Activated T-helper 9 cell treated with anti-CD3 and anti-CD28 coated beads, Interleukin-2, amount 50 U/mL, for 16 hours (primary cell): ENCODE results near the gene CPSF4.
"Not testable (repeated sequence)": the region's sequence is repeated elsewhere in the genome, so short reads cannot be mapped to it uniquely, and the experiment has no call there.

Experiments
- DNase-seq: peaks from one replicate; pipeline ENCODE4 v3.0.0-alpha.2; 2020; ENCODE audit warnings: low read depth

Gene CPSF4

DNA sequence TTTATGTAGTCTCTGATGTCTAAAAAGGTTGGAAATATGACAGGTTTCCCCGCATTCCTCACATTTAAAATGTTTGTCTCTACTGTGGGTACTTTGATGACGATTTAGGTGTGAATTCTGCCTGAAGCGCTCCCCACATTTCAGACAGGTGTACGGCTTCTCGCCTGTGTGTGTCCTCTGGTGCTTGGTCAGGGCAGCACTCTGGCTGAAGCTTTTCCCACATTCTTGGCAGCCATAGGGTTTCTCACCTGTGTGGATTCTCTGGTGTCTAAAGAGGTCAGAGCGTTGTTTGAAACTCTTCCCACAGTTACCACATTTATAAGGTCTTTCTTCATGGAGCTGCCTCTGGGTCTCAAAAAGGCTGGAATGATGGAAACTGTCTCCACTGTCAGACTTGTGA is 55.1 kb downstream of the CPSF4 start:
- no peak for DNase-seq

DNA sequence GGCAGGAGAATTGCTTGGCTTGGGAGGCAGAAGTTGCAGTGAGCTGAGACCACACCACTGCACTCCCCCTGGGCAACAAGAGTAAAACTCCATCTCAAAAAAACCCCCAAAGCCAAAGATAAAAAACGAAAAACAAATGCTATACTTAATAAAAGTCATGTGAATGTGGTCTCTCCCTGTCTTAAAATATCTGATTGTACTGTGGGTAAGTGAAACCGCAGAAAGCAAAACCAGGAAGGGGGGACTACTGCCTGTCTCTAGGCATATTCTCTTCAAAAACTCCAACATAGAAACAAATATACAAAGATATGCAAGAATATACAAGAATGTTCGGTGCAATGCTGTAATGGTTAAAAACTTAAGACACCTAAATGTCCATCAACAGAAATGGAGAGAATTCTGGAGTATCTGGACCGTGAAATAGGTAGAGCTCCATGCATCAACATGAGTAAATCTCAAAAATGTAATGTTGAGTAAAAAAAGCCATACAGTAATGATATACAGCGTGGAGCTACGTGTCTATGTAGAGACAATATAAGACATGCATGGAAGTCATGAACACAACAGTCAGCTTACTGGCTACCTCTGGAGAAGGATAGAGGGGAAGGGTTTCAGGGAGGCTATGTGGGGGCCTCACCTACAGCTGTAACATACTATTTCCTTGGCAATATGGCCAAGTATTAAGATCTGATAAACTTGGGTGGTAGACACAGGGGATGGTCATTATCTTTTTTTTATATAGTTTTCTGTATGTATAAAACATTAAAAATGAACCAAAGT is 59.2 kb downstream of the CPSF4 start:
- no peak for DNase-seq

DNA sequence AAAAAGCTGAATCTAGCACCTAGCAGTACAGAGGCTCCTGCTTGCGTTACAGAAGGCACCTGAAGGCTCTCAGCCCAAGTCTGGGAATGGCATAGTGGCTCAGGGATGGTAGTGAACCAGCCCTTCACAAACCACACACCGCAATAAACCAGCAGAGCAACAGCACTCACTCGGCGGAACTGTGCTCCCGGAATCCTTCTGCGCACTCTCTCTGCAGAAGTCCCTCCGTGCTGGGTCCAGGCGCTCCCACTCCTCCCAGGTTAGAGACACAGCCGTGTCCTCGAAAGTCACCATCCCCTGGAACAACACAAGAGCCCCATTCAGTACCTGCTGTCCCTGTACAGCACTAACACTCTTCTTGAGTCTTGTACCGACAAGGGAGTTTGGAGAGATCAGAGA is 59.8 kb downstream of the CPSF4 start:
- no peak for DNase-seq

DNA sequence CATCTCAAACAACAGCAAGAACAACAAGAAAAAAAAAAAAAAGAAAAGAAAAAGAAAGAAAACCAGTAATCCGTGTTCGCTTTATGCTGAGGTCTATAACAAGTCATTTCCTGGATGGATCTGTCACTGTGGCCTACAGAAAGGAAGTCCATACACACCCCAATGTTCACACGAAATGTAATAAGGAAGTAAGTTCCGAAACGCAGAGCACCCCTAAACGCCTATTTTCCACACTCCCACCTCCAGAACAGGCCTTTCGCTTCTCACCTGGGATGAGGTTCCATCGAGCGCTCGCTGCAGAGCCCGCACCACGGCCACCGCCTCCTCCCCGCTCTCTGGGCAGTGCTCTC is 60.6 kb downstream of the CPSF4 start:
- DNase-seq: no peak

DNA sequence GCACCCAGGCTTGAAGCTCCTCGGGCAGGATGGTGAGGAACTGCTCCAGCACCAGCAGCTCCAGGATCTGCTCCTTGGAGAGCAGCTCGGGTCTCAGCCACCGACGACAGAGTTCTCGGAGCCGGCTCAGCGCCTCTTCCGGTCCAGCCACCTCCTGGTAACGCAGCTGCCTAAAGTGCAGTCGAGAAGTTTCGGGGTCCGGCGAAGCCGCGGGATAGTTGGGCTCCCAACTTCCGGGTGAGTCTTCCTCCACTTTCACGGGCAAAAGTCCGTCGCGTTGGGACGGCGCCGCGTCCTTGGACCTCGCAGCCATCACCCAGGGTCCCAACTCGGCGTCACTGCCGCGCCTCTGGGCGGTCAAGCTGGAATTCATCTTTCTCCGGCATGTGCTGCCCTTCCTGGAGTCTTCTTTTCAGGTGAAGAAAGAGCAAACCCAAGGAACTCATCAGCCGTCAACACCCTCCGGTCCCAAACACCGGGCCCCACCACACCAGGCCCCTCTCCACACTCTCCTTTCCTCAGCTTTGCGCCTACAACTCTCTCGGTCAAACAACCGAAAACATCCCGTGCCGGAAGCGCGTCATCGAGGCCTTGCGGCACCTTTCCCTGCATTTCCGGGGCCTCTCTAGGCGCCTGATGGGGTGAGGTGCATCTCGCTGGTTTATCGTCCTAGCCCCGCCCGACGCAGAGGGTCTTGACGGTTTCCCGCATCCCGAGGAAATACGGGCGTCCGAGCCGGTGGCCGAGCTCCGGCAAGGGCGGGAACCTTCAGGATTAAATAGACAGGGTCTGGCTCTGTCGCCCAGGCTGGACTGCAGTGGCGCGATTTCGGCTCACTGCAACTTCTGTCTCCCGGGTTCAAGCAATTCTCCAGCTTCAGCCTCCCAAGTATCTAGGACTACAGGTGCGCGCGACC is 61.2 kb downstream of the CPSF4 start, which contains the start of gene ZNF394:
TSS of gene ZNF394 (minus strand) at position 561 of the 916 bp plus-strand sequence. CDS start at position 373, 188 bp downstream.
- peak; percentile 86 for DNase-seq

DNA sequence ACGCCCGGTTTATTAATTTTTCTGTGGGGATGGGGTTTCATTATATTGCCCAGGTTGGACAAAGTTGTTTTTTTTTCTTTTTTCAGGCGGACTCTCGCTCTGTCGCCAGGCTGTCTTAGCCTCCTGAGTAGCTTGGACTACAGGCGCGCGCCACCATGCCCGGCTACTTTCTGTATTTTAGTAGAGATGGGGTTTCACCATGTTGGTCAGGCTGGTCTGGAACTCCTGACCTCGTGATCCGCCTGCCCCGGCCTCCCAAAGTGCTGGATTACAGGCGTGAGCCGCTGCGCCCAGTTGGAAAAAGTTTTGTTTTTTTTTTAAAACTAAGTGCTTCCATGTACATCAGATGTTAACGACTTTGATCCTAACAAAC is 61.9 kb downstream of the CPSF4 start:
- DNase-seq: no peak

DNA sequence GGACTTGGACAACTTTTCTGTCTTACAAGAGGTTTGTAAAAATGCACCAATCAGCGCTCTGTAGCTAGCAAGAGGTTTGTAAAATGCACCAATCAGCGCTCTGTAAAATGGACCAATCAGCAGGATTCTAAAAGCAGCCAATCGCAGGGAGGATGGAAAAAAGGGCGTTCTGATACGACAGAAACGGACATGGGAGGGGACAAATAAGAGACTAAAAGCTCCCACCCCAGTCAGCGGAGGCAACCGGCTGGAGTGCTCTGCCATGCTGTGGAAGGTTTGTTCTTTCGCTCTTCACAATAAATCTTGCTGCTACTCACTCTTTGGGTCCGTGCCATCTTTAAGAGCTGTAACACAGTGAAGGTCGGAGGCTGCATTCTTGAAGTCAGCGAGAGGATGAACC is 62.5 kb downstream of the CPSF4 start:
- DNase-seq: not testable (repeated sequence)

DNA sequence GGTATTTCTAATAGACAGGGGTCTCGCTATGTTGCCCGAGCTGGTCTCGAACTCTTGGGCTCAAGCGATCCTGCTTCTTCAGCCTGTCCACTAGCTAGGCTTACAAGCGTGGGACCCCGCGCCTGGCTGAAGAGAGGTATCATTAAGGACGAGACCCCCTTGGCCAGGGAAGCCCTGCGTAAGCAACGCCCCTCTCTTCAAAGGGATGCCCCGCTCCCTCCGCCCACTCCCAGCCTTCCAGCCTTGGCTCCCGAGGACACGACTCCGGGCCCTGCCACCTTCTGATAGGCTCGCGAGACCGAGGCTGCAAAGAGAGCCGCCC is 65.5 kb downstream of the CPSF4 start:
- no peak for DNase-seq

DNA sequence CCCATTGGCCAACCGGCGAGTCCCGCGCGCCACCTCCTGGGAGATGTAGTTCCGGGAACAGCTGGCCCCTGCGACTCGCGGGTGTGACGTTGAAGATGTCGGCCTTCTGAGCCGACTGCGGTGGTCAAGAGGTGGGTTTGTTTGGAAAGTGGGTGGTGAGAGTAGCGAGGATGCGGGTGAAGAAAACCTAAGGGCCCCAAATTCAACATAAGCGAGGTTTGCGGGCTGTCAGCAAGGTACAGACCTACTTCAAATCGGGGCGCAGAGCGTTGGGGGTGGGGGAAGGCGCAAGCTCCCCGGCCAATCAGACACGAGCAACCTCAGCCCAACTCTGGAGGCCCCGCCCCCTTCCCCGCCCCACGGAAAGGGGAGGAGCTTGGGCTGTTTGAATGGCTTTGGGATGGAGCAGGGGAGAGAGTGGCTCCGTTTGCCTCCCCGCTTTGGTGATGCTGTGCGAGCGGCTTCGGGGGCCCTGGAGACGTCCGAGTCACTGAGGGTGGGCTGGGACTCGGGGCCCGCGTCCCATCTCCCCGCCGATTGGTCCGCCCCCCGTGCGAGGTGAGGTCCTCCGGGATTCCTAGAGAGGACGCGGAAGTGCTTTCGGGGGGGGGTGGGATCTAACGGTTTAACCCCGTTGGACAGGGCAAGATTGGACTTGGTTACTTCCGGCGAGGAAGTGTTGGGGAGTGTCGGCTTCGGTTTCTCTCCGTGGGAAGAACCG is 66.0 kb downstream of the CPSF4 start, which contains the start of gene ZKSCAN5:
TSS of gene ZKSCAN5 (plus strand) at position 60 of the 721 bp plus-strand sequence. CDS start 1,383 bp downstream, outside the sequence.
- DNase-seq: peak; percentile 94

DNA sequence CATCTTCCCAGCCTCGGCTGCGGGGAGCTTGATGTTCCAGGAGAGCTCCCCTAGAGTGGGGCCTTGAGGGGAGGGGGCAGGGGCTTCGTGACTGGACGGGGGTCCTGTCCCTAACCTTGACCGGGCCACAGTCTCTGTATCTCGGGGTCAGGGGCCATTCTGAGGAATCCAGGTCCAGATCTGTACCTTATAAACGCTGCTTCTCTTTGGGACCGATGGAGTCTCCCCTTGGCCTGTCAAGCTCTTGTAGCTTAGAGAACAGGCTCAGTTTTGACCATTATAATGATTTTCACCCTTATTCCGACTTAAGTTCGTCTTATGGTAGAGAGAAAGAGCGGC is 66.5 kb downstream of the CPSF4 start:
- no peak for DNase-seq
